HFF-Myc (cell line): ENCODE measurements around the gene NAALAD2.
"Not testable (repeated sequence)": the region's sequence is repeated elsewhere in the genome, so short reads cannot be mapped to it uniquely, and the experiment has no call there.

Experiments
- DNase-seq: peaks from one replicate; pipeline ENCODE4 v3.0.0-alpha.2; 2011; ENCODE audit warnings: low read depth; ENCODE audit errors: extremely low read depth
- H3K4me3 ChIP-seq: replicated peaks from 2 replicates; pipeline ENCODE4 v1.5.1; 2011; ENCODE audit warnings: low read depth, mild to moderate bottlenecking, control low read depth, low read length
- CTCF ChIP-seq: IDR thresholded peaks from 2 replicates; pipeline ENCODE4 v1.5.1; 2012; ENCODE audit warnings: mild to moderate bottlenecking, low read depth, low read length, control low read depth; ENCODE audit errors: missing control alignments

Gene NAALAD2

GRCh38 chr11:90228056-90228455, 93.6 kb downstream of the NAALAD2 start:
- H3K4me3 ChIP-seq: no peak overlapping the region
- DNase-seq: no peak
- TF ChIP-seq CTCF: no peak

- no peak for TF ChIP-seq CTCF
- DNase-seq: no peak
- H3K4me3 ChIP-seq: no peak overlapping the region
Observed at GRCh38 chr11:90229791-90230190, 95.3 kb downstream of the NAALAD2 start.

- no peak for TF ChIP-seq CTCF
- no peak overlapping the region for H3K4me3 ChIP-seq
- DNase-seq: no peak
Observed at GRCh38 chr11:90234977-90235376, 100.5 kb downstream of the NAALAD2 start.

- DNase-seq: no peak
- H3K4me3 ChIP-seq: no peak overlapping the region
- TF ChIP-seq CTCF: no peak
Observed at GRCh38 chr11:90235526-90235925, 101.1 kb downstream of the NAALAD2 start.

GRCh38 chr11:90237004-90237403, 102.5 kb downstream of the NAALAD2 start:
- H3K4me3 ChIP-seq: no peak overlapping the region
- no peak for TF ChIP-seq CTCF
- DNase-seq: no peak

- not testable (repeated sequence) for H3K4me3 ChIP-seq, DNase-seq
Observed at GRCh38 chr11:90239967-90240636, 105.6 kb downstream of the NAALAD2 start.

GRCh38 chr11:90241414-90241813, 107.0 kb downstream of the NAALAD2 start:
- DNase-seq: no peak
- TF ChIP-seq CTCF: no peak
- H3K4me3 ChIP-seq: no peak overlapping the region
